Neural cell (in vitro differentiated cells): Measurements from ENCODE around the gene MYO3B. TPM values are rescaled to one million over a fixed set of nuclear protein-coding genes. Genes with fewer than 3 reads are reported as not detected.

Experiments
- H2AFZ ChIP-seq: fragments of 200-600, 300-800 bp; sonication (generic), shearing (Covaris generic); 2 replicates; pipeline ENCODE4 v1.6.0; 2014; ENCODE audit warnings: low read depth, mild to moderate bottlenecking, antibody characterized with exemption, low read length, moderate library complexity
- H3F3A ChIP-seq: fragments of 200-600 bp; shearing (Covaris generic); 2 replicates; pipeline ENCODE4 v1.6.1; 2016; ENCODE audit warnings: mild to moderate bottlenecking, moderate library complexity, mixed read lengths, antibody characterized with exemption, low read length; ENCODE audit not compliant: insufficient read depth, poor library complexity, severe bottlenecking
- H3K27ac ChIP-seq: fragments of 200-600, 300-800 bp; sonication (generic), shearing (Covaris generic); 2 replicates; pipeline ENCODE4 v1.5.1; 2014; ENCODE audit warnings: mild to moderate bottlenecking, low read length, moderate library complexity
- H3K27me3 ChIP-seq: fragments of 300-800, 200-600 bp; sonication (generic), shearing (Covaris generic); 2 replicates; pipeline ENCODE4 v1.6.0; 2014; ENCODE audit warnings: mild to moderate bottlenecking, low read depth, low read length, moderate library complexity; ENCODE audit not compliant: insufficient read depth
- H3K36me3 ChIP-seq: fragments of 300-800, 200-600 bp; sonication (generic), shearing (Covaris generic); 2 replicates; pipeline ENCODE4 v1.5.1; 2014; ENCODE audit warnings: mild to moderate bottlenecking, antibody characterized with exemption, low read length, moderate library complexity; ENCODE audit not compliant: insufficient read depth
- H3K4me2 ChIP-seq: fragments of 300-800, 200-600 bp; sonication (generic), shearing (Covaris generic); 2 replicates; pipeline ENCODE4 v1.6.0; 2014; ENCODE audit warnings: mild to moderate bottlenecking, low read length
- H3K4me3 ChIP-seq: fragments of 300-800, 200-600 bp; sonication (generic), shearing (Covaris generic); 2 replicates; pipeline ENCODE4 v1.5.1; 2014; ENCODE audit warnings: mild to moderate bottlenecking, low read length, moderate library complexity
- H3K79me2 ChIP-seq: fragments of 200-600 bp; shearing (Covaris generic); replicated peaks from 2 replicates; pipeline ENCODE4 v1.6.0; 2014; ENCODE audit warnings: mild to moderate bottlenecking, low read length, moderate library complexity; ENCODE audit not compliant: insufficient read depth
- H3K9ac ChIP-seq: fragments of 300-800, 200-600 bp; sonication (generic), shearing (Covaris generic); 2 replicates; pipeline ENCODE4 v1.6.1; 2016; ENCODE audit warnings: mild to moderate bottlenecking, low read length, mixed read lengths
- H3K9me2 ChIP-seq: fragments of 200-600 bp; shearing (Covaris generic); 2 replicates; pipeline ENCODE4 v1.6.1; 2016; ENCODE audit warnings: mild to moderate bottlenecking, low read length, mixed read lengths; ENCODE audit not compliant: insufficient read depth
- H3K9me3 ChIP-seq: fragments of 200-600, 300-800 bp; sonication (generic), shearing (Covaris generic); 2 replicates; pipeline ENCODE4 v1.6.1; 2016; ENCODE audit warnings: mild to moderate bottlenecking, mixed run types, low read length, moderate library complexity, mixed read lengths
- H4K20me1 ChIP-seq: fragments of 200-600 bp; shearing (Covaris generic); 2 replicates; pipeline ENCODE4 v1.6.1; 2016; ENCODE audit warnings: mild to moderate bottlenecking, mixed run types; ENCODE audit not compliant: insufficient read depth
- EP300 ChIP-seq: fragments of 450-650 bp; conservative IDR thresholded peaks from 2 replicates; pipeline ENCODE4 v1.6.1; 2014; ENCODE audit warnings: antibody characterized with exemption, mild to moderate bottlenecking, moderate library complexity; ENCODE audit not compliant: poor library complexity, severe bottlenecking
- EZH2 ChIP-seq: fragments of 200-600, 300-800 bp; shearing (Covaris generic), sonication (generic); IDR thresholded peaks from 2 replicates; pipeline ENCODE4 v1.6.1; 2014; ENCODE audit warnings: antibody characterized with exemption, low read length, borderline replicate concordance, mild to moderate bottlenecking; ENCODE audit not compliant: insufficient read depth, poor library complexity, severe bottlenecking
- MXI1 ChIP-seq: fragments of 450-650 bp; conservative IDR thresholded peaks from 2 replicates; pipeline ENCODE4 v1.6.1; 2014; ENCODE audit warnings: antibody characterized with exemption, mild to moderate bottlenecking; ENCODE audit not compliant: poor library complexity, severe bottlenecking
- POLR2AphosphoS5 ChIP-seq: IDR thresholded peaks from 2 replicates; pipeline ENCODE4 v1.6.1; 2012
- RAD21 ChIP-seq: fragments of 450-650 bp; conservative IDR thresholded peaks from 2 replicates; pipeline ENCODE4 v1.6.1; 2014; ENCODE audit warnings: antibody characterized with exemption, mild to moderate bottlenecking, moderate library complexity
- REST ChIP-seq: IDR thresholded peaks from 2 replicates; pipeline ENCODE4 v1.6.1; 2012; ENCODE audit warnings: borderline replicate concordance
- SMC3 ChIP-seq: fragments of 450-650 bp; conservative IDR thresholded peaks from 2 replicates; pipeline ENCODE4 v1.6.1; 2014; ENCODE audit warnings: antibody characterized with exemption, mild to moderate bottlenecking, moderate library complexity; ENCODE audit not compliant: poor library complexity
- TAF1 ChIP-seq: IDR thresholded peaks from 2 replicates; pipeline ENCODE4 v1.6.1; 2012; ENCODE audit warnings: low read depth
- polyA plus RNA-seq: library from polyadenylated mRNA; depleted of rRNA; stranded (reverse); fragments of >200 nt; gene quantifications from 2 replicates; pipeline ENCODE4 v1.2.3, GENCODE V29; 2014
- TF ChIP-seq, protein P1 (sequence below): fragments of 450-650 bp; IDR thresholded peaks from 2 replicates; pipeline ENCODE4 v1.5.1; 2014; ENCODE audit warnings: antibody characterized with exemption, mild to moderate bottlenecking, moderate library complexity; ENCODE audit not compliant: poor library complexity, severe bottlenecking

Gene MYO3B
- polyA plus RNA-seq, 1 donor from 2014 or later: 0.11 TPM

GRCh38 chr2:170596576-170596975, 418.6 kb downstream of the MYO3B start:
- H3F3A ChIP-seq: no peaks in the 10 kb centered on the region
- no peaks in the 10 kb centered on the region for H3K79me2 ChIP-seq
- H3K9me3 ChIP-seq: no peaks in the 10 kb centered on the region
- no peak overlapping the region for H3K27ac ChIP-seq
- H3K4me3 ChIP-seq: no peak overlapping the region
- H2AFZ ChIP-seq: no peak overlapping the region
- TF ChIP-seq EP300: no peak
- no peak for TF ChIP-seq RAD21
- TF ChIP-seq, protein P1, sequence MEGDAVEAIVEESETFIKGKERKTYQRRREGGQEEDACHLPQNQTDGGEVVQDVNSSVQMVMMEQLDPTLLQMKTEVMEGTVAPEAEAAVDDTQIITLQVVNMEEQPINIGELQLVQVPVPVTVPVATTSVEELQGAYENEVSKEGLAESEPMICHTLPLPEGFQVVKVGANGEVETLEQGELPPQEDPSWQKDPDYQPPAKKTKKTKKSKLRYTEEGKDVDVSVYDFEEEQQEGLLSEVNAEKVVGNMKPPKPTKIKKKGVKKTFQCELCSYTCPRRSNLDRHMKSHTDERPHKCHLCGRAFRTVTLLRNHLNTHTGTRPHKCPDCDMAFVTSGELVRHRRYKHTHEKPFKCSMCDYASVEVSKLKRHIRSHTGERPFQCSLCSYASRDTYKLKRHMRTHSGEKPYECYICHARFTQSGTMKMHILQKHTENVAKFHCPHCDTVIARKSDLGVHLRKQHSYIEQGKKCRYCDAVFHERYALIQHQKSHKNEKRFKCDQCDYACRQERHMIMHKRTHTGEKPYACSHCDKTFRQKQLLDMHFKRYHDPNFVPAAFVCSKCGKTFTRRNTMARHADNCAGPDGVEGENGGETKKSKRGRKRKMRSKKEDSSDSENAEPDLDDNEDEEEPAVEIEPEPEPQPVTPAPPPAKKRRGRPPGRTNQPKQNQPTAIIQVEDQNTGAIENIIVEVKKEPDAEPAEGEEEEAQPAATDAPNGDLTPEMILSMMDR: no peak
- no peak for TF ChIP-seq SMC3
- TF ChIP-seq POLR2AphosphoS5: no peak
- no peak for TF ChIP-seq EZH2
- H3K9me2 ChIP-seq: no peaks in the 10 kb centered on the region
- H3K27me3 ChIP-seq: no peaks in the 10 kb centered on the region
- H3K9ac ChIP-seq: no peak overlapping the region
- H4K20me1 ChIP-seq: no peaks in the 10 kb centered on the region
- no peak overlapping the region for H3K4me2 ChIP-seq
- H3K36me3 ChIP-seq: no peaks in the 10 kb centered on the region

DNA sequence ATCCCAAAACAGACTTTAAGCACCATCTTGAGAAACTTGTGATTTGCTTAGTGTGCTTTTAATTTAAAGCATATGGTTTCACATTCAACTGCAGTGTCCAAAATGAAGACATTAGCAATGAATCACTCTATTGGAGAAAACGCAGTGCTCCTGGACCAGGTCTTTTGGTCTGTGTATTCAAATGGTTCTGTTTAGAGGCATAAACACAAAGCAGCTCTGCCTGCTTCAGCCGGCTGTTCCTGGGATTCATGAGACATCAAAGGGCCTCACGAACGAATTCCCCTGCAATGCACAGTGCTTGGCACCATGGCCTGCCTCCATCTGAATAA, 420.1 kb downstream of the MYO3B start:
- no peaks in the 10 kb centered on the region for H3F3A ChIP-seq
- H2AFZ ChIP-seq: no peak overlapping the region
- H3K9me2 ChIP-seq: no peaks in the 10 kb centered on the region
- no peak overlapping the region for H3K4me3 ChIP-seq
- no peaks in the 10 kb centered on the region for H4K20me1 ChIP-seq
- no peak overlapping the region for H3K9ac ChIP-seq
- no peaks in the 10 kb centered on the region for H3K79me2 ChIP-seq
- no peaks in the 10 kb centered on the region for H3K27me3 ChIP-seq
- H3K27ac ChIP-seq: no peak overlapping the region
- TF ChIP-seq MXI1: no peak
- no peak for TF ChIP-seq RAD21
- no peak for TF ChIP-seq EP300
- no peak for TF ChIP-seq SMC3
- TF ChIP-seq, protein P1: no peak
- H3K9me3 ChIP-seq: no peaks in the 10 kb centered on the region
- no peaks in the 10 kb centered on the region for H3K36me3 ChIP-seq
- no peak overlapping the region for H3K4me2 ChIP-seq

GRCh38 chr2:170601489-170601888, 423.5 kb downstream of the MYO3B start:
- Histone ChIP-seq H3K4me2 (no peak overlapping the region), H3K79me2 (no peaks in the 10 kb centered on the region), H3K27me3 (no peaks in the 10 kb centered on the region), H3K27ac (no peak overlapping the region), H2AFZ (no peak overlapping the region), H4K20me1 (no peaks in the 10 kb centered on the region), H3K36me3 (no peaks in the 10 kb centered on the region), H3K9ac (no peak overlapping the region), H3F3A (no peaks in the 10 kb centered on the region), H3K9me2 (no peaks in the 10 kb centered on the region), H3K4me3 (no peak overlapping the region), H3K9me3 (no peaks in the 10 kb centered on the region)
- no peak for TF ChIP-seq EZH2
- no peak for TF ChIP-seq REST
- no peak for TF ChIP-seq TAF1
- no peak for TF ChIP-seq MXI1
- no peak for TF ChIP-seq SMC3
- TF ChIP-seq POLR2AphosphoS5: no peak
- no peak for TF ChIP-seq EP300
- no peak for TF ChIP-seq RAD21
- TF ChIP-seq, protein P1: no peak
